Measurements from ENCODE around the gene CHRNE.
"Not testable (repeated sequence)": the region's sequence is repeated elsewhere in the genome, so short reads cannot be mapped to it uniquely, and the experiment has no call there.

The CHRNE gene

DNA sequence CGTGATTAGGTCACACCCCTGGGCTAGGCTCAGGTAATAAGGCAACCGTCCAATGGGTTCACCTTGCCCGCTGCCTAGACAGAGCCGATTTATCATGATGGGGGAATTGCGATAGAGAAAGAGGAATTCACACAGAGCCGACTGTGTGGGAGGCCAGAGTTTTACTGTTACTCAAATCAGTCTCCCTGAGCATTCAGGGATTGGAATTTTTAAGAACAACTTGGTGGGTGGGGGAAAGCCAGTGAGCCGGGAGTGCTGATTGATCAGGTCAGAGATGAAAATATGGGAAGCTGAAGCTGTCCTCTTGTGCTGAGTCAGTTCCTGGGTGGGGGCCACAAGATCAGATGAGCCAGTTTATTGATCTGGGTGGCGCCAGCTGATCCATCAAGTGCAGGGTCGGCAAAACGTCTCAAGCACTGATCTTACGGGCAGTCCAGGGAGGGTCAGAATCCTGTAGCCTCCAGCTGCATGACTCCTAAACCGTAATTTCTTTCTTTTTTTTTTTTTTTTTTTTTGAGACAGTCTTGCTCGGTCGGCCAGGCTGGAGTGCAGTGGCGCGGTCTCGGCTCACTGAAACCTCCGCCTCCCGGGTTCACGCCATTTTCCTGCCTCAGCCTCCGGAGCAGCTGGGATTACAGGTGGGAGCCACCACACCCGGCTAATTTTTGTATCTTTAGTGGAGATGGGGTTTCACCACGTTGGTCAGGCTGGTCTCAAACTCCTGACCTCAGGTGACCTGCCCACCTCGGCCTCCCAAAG lies 23.9 kb upstream of the CHRNE start:
- H3K9ac ChIP-seq (ENCODE audit: low read depth, low read length); H3K36me3 ChIP-seq (ENCODE audit: control insufficient read depth, insufficient read depth, low read length); H3K27ac ChIP-seq (ENCODE audit: low read depth, low read length); H3K27me3 ChIP-seq (ENCODE audit: control insufficient read depth, insufficient read depth, low read length); H3K9me3 ChIP-seq (ENCODE audit: control insufficient read depth, insufficient read depth, low read length); H3K4me1 ChIP-seq (ENCODE audit: control insufficient read depth, insufficient read depth, low read length); H3K4me3 ChIP-seq (ENCODE audit: low read depth, low read length): not testable (repeated sequence)

DNA sequence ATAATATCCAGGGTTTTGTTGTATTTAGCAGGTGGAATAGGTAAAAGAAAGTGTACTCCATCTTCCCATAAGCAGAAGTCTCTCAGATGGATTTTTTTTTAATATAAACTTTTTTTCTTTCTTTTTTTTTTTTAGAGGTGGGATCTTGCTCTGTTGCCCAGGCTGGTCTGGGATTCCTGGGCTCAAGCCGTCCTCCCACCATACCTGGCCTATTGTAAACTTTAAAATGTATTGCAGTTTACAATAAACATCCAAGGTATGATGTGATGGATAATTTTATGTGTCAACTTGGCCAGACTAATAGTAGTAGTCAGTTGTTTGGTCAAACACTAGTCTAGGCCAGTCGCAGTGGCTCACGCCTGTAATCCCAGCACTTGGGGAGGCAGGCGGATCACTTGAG lies 18.4 kb upstream of the CHRNE start:
- H3K4me3 ChIP-seq (ENCODE audit: low read depth, low read length), result no peak overlapping the region
- peaks cover 4% of the 10 kb centered on the region; the same call in 1 of the 2 replicates for H3K4me1 ChIP-seq (ENCODE audit: control insufficient read depth, insufficient read depth, low read length)
- H3K9me3 ChIP-seq (ENCODE audit: control insufficient read depth, insufficient read depth, low read length), result no peaks in the 10 kb centered on the region
- H3K27ac ChIP-seq (ENCODE audit: low read depth, low read length), result no peak overlapping the region
- no peak overlapping the region for H3K9ac ChIP-seq (ENCODE audit: low read depth, low read length)
- H3K36me3 ChIP-seq (ENCODE audit: control insufficient read depth, insufficient read depth, low read length), result no peaks in the 10 kb centered on the region
- H3K27me3 ChIP-seq (ENCODE audit: control insufficient read depth, insufficient read depth, low read length), result no peaks in the 10 kb centered on the region

DNA sequence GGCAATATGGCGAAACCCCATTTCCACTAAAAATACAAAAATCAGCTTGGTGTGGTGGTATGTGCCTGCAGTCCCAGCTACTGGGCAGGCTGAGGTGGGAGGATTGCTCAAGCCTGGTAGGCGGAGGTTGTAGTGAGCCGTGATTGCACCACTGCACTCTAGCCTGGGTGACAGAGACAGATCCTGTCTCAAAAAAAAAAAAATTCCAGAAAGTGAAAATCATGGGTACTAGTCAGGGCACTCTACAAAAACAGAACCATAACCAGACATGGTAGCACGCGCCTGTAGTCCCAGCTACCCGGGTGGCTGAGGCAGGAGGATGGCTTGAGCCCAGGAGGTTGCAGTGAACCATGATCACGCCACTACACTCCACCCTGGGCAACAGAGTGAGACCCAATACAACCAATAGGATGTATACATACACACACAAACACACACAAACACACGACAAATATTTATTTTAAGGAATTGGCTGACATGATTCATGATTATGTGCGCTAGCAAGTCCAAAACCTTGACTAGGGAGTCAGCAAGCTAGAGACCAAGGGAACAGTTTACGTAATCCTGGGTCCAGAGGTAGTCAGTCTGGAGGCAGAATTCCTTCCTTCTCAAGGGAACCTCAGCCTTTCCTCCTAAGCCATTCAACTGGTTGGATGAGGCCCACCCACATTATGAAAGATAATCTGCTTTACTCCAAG lies 17.6 kb upstream of the CHRNE start:
- Histone ChIP-seq H3K36me3 (ENCODE audit: control insufficient read depth, insufficient read depth, low read length) (no peaks in the 10 kb centered on the region), H3K9ac (ENCODE audit: low read depth, low read length) (no peak overlapping the region), H3K4me1 (ENCODE audit: control insufficient read depth, insufficient read depth, low read length) (peaks cover 4% of the 10 kb centered on the region; the same call in 1 of the 2 replicates), H3K4me3 (ENCODE audit: low read depth, low read length) (no peak overlapping the region), H3K27me3 (ENCODE audit: control insufficient read depth, insufficient read depth, low read length) (no peaks in the 10 kb centered on the region), H3K27ac (ENCODE audit: low read depth, low read length) (no peak overlapping the region), H3K9me3 (ENCODE audit: control insufficient read depth, insufficient read depth, low read length) (no peaks in the 10 kb centered on the region)

DNA sequence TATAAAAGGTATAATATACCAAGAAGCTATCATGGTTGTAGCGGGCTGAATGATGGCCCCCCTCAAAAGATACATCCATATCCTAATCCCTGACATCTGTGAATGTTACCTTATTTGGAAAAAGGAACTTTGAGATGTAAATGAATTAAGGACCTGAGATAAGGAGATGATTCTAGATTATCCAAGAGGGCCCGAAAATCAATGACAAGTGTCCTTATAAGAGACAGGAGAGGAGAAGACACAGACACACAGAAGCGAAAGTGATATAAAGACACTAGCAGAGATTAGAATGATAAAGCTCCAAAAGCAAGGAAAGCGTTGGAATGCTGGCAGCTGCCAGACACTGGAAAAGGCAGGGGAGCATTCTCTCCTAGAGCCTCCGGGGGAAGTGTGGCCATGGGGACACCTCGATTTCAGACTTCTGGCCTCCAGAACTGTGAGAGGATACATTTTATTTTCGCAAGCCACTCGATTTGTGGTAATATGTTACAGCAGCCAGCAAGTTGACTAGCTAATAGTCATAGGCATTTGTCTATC lies 16.7 kb upstream of the CHRNE start:
- H3K9me3 ChIP-seq (ENCODE audit: control insufficient read depth, insufficient read depth, low read length), result no peaks in the 10 kb centered on the region
- no peak overlapping the region for H3K9ac ChIP-seq (ENCODE audit: low read depth, low read length)
- H3K27me3 ChIP-seq (ENCODE audit: control insufficient read depth, insufficient read depth, low read length), result no peaks in the 10 kb centered on the region
- H3K36me3 ChIP-seq (ENCODE audit: control insufficient read depth, insufficient read depth, low read length), result no peaks in the 10 kb centered on the region
- H3K4me3 ChIP-seq (ENCODE audit: low read depth, low read length), result no peak overlapping the region
- no peak overlapping the region for H3K27ac ChIP-seq (ENCODE audit: low read depth, low read length)
- peaks cover 4% of the 10 kb centered on the region; the same call in 1 of the 2 replicates for H3K4me1 ChIP-seq (ENCODE audit: control insufficient read depth, insufficient read depth, low read length)

DNA sequence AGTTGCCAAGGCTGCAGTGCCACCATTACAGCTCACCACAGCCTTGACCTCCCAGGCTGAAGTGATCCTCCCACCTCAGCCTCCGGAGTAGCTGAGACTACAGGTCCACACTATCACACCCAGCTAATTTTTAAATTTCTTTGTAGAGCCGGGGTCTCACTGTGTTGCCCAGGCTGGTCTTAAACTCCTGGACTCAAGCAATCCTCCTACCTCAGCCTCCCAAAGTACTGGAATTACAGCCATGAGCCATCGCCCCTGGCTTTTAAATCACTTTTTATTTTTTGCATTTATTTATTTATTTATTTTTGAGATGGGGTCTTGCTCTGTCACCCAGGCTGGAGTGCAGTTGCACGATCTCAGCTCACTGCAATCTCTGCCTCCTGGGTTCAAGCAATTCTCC lies 11.7 kb upstream of the CHRNE start:
- not testable (repeated sequence) for H3K27ac ChIP-seq (ENCODE audit: low read depth, low read length); H3K4me1 ChIP-seq (ENCODE audit: control insufficient read depth, insufficient read depth, low read length); H3K27me3 ChIP-seq (ENCODE audit: control insufficient read depth, insufficient read depth, low read length); H3K9ac ChIP-seq (ENCODE audit: low read depth, low read length); H3K9me3 ChIP-seq (ENCODE audit: control insufficient read depth, insufficient read depth, low read length); H3K4me3 ChIP-seq (ENCODE audit: low read depth, low read length); H3K36me3 ChIP-seq (ENCODE audit: control insufficient read depth, insufficient read depth, low read length)

DNA sequence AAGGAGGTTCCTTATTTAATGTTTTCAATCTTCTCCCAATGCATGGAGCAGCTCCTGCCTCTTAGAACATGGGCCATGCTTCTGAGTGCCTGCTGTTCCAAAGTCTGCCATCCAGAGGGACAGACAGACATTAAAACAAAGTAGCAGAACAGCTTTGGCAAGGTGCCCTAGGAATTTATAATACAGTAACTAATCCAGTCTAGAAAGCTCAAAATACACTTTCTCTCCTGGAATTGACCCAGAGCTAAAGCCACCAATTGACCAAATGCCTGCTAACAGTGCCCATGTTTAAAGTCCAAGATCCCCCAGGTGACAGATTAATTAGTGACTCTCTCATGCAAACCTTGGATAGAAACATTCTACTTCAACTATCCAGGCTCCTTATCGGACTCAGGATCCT lies 11.1 kb upstream of the CHRNE start:
- H3K4me3 ChIP-seq (ENCODE audit: low read depth, low read length), result no peak overlapping the region
- no peaks in the 10 kb centered on the region for H3K9me3 ChIP-seq (ENCODE audit: control insufficient read depth, insufficient read depth, low read length)
- no peak overlapping the region for H3K9ac ChIP-seq (ENCODE audit: low read depth, low read length)
- no peak overlapping the region for H3K27ac ChIP-seq (ENCODE audit: low read depth, low read length)
- peaks cover 6% of the 10 kb centered on the region; the same call in 1 of the 2 replicates for H3K4me1 ChIP-seq (ENCODE audit: control insufficient read depth, insufficient read depth, low read length)
- no peaks in the 10 kb centered on the region for H3K27me3 ChIP-seq (ENCODE audit: control insufficient read depth, insufficient read depth, low read length)
- no peaks in the 10 kb centered on the region for H3K36me3 ChIP-seq (ENCODE audit: control insufficient read depth, insufficient read depth, low read length)

DNA sequence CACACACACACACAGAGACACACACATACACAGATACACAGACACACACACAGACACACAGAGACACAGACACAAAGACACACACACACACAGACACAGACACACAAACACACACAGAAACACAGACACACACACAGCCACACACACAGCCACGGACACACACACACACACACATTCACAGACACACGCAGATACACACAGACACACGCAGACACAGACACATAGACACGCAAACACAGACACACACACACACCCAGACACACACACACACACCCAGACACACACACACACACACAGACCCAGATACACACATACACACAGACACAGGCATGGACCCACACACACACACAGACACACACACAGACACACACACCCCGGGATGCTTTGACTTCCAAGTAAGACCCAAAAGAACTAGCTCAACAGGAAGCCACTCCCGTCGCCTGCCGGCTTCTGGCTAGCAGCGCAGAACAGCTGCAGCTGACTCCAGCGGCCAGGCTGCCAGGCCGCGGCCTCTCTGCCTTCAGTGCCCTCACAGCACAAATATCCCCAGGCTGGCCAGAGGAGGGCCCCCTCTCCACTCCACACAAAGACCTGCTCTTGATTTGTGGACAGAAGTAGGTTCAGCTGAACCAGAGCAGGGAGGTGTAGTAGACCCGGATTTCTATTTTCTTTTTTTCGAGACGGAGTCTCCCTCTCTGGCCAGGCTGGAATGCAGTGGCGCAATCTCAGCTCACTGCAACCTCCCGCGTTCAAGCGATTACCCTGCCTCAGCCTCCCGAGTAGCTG lies 6.0 kb upstream of the CHRNE start:
- Histone ChIP-seq H3K27ac (ENCODE audit: low read depth, low read length) (peak overlapping the region; percentile 67), H3K4me1 (ENCODE audit: control insufficient read depth, insufficient read depth, low read length) (peaks cover 13% of the 10 kb centered on the region; the same call in 1 of the 2 replicates), H3K27me3 (ENCODE audit: control insufficient read depth, insufficient read depth, low read length) (no peaks in the 10 kb centered on the region), H3K4me3 (ENCODE audit: low read depth, low read length) (no peak overlapping the region), H3K36me3 (ENCODE audit: control insufficient read depth, insufficient read depth, low read length) (no peaks in the 10 kb centered on the region), H3K9me3 (ENCODE audit: control insufficient read depth, insufficient read depth, low read length) (no peaks in the 10 kb centered on the region), H3K9ac (ENCODE audit: low read depth, low read length) (no peak overlapping the region)

DNA sequence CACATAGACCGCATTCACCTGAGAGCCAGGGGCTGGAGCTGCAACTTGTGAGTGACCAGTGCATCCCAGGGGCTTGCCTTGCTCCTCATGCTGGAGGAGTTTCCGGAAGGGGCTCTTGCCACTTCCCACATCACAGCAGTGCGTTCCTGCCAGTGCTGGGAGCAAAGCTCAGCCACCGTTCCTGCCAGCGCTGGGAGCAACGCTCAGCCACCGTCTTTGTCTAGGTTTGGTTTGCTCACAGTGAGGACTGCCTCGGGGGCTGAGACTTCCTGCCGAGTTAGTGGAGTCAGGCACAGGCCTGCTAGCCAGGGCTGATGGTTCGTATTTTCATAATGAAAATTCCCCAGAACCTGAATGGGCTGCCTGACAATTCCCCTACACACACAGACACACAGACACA lies 5.4 kb upstream of the CHRNE start:
- Histone ChIP-seq H3K4me3 (ENCODE audit: low read depth, low read length) (no peak overlapping the region), H3K36me3 (ENCODE audit: control insufficient read depth, insufficient read depth, low read length) (no peaks in the 10 kb centered on the region), H3K27me3 (ENCODE audit: control insufficient read depth, insufficient read depth, low read length) (no peaks in the 10 kb centered on the region), H3K9ac (ENCODE audit: low read depth, low read length) (no peak overlapping the region), H3K27ac (ENCODE audit: low read depth, low read length) (peak overlapping the region; percentile 67), H3K9me3 (ENCODE audit: control insufficient read depth, insufficient read depth, low read length) (no peaks in the 10 kb centered on the region), H3K4me1 (ENCODE audit: control insufficient read depth, insufficient read depth, low read length) (peaks cover 15% of the 10 kb centered on the region)

DNA sequence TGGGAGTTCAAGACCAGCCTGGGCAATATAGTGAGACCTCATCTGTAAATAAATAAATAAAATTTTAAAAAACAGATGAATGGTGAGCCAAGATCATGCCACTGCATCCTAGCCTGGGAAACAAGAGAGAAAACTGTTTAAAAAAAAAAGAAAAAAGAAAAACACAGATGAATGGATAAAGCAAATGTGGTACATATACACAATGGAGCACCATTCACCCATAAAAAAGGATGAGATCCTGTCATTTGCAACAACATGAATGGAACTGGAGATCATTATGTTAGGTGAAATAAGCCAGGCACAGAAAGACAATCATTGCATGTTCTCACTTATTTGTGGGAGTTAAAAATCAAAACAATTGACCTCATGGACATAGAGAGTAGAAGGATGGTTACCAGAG lies 3.7 kb upstream of the CHRNE start:
- not testable (repeated sequence) for H3K4me3 ChIP-seq (ENCODE audit: low read depth, low read length); H3K9ac ChIP-seq (ENCODE audit: low read depth, low read length); H3K9me3 ChIP-seq (ENCODE audit: control insufficient read depth, insufficient read depth, low read length); H3K27me3 ChIP-seq (ENCODE audit: control insufficient read depth, insufficient read depth, low read length); H3K27ac ChIP-seq (ENCODE audit: low read depth, low read length); H3K36me3 ChIP-seq (ENCODE audit: control insufficient read depth, insufficient read depth, low read length)
- H3K4me1 ChIP-seq (ENCODE audit: control insufficient read depth, insufficient read depth, low read length), result peaks cover 16% of the 10 kb centered on the region

DNA sequence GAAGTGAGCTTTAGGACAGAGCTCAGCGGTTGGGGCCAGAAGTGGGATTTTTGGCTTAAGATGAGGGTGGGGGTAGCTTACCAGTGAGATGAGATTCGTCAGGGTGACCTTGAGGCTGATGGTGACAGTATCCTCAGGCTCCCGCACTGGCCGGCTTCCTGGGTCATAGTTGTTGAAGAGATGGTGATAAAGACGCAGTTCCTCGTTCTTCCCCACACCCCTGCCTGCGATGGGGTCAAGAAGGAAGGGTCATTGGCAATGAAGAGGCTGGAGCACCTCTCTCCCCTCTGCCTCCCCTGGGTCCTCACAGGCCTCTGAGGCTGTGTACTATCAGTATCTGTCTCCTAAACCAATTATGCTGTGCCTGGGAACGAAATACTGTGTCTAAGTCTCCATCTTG lies 358 bp downstream of the CHRNE start:
- Histone ChIP-seq H3K4me3 (ENCODE audit: low read depth, low read length) (no peak overlapping the region), H3K27ac (ENCODE audit: low read depth, low read length) (no peak overlapping the region), H3K27me3 (ENCODE audit: control insufficient read depth, insufficient read depth, low read length) (no peaks in the 10 kb centered on the region), H3K4me1 (ENCODE audit: control insufficient read depth, insufficient read depth, low read length) (peaks cover 7% of the 10 kb centered on the region), H3K9me3 (ENCODE audit: control insufficient read depth, insufficient read depth, low read length) (no peaks in the 10 kb centered on the region), H3K9ac (ENCODE audit: low read depth, low read length) (no peak overlapping the region), H3K36me3 (ENCODE audit: control insufficient read depth, insufficient read depth, low read length) (0 out of 2 replicates have a peak, but pooled peaks cover under 1% of the 10 kb centered on the region)

Measured in HUES48 (cell line).